ENCODE measurements around the gene ZNF814.
"Not testable (repeated sequence)": the region's sequence is repeated elsewhere in the genome, so short reads cannot be mapped to it uniquely, and the experiment has no call there.

Gene ZNF814

GRCh38 chr19:57816652-57817051 lies 72.2 kb downstream of the ZNF814 start:
- no peak for DNase-seq (ENCODE audit: low read depth in 2 of 2)

- no peak for DNase-seq (ENCODE audit: low read depth in 2 of 2)
Measured at GRCh38 chr19:57815247-57816075, 73.4 kb downstream of the ZNF814 start.

GRCh38 chr19:57814505-57815246 lies 74.2 kb downstream of the ZNF814 start, which contains the start of gene ZNF552:
Gene ZNF552 (minus strand): TSS chr19:57814913. CDS start chr19:57814743, 170 bp downstream.
- peak; percentile 44 to 57 for DNase-seq (ENCODE audit: low read depth in 2 of 2)

GRCh38 chr19:57813919-57814504 lies 74.8 kb downstream of the ZNF814 start:
- no peak for DNase-seq (ENCODE audit: low read depth in 2 of 2)

GRCh38 chr19:57812975-57813820 lies 75.6 kb downstream of the ZNF814 start:
- not testable (repeated sequence) for DNase-seq (ENCODE audit: low read depth in 2 of 2)

GRCh38 chr19:57812226-57812625 lies 76.6 kb downstream of the ZNF814 start:
- DNase-seq (ENCODE audit: low read depth in 2 of 2) = no peak

- DNase-seq (ENCODE audit: low read depth in 2 of 2) = not testable (repeated sequence)
Measured at GRCh38 chr19:57810410-57811295, 78.2 kb downstream of the ZNF814 start.

GRCh38 chr19:57807541-57807940 lies 81.3 kb downstream of the ZNF814 start:
- no peak for DNase-seq (ENCODE audit: low read depth in 2 of 2)

- DNase-seq (ENCODE audit: low read depth in 2 of 2) = no peak
Measured at GRCh38 chr19:57803594-57804325, 85.1 kb downstream of the ZNF814 start.

GRCh38 chr19:57803265-57803593 lies 85.6 kb downstream of the ZNF814 start:
- DNase-seq (ENCODE audit: low read depth in 2 of 2) = no peak

GRCh38 chr19:57802269-57802668 lies 86.6 kb downstream of the ZNF814 start:
- no peak for DNase-seq (ENCODE audit: low read depth in 2 of 2)

- DNase-seq (ENCODE audit: low read depth in 2 of 2) = no peak
Measured at GRCh38 chr19:57800696-57801095, 88.1 kb downstream of the ZNF814 start.

All from stimulated activated CD8-positive, alpha-beta memory T cell treated with anti-CD3 and anti-CD28 coated beads, Interleukin-2, amount 100 ng/mL, for 48 hours (primary cell).